ENCODE data around the gene KCNAB1. TPM values are rescaled to one million over a fixed set of nuclear protein-coding genes. Genes with fewer than 3 reads are reported as not detected.

The KCNAB1 gene
- total RNA-seq, 2 experiments from 2014 or later = not detected

- H3K36me3 ChIP-seq (ENCODE audit: insufficient read depth, low read length) = no peaks in the 10 kb centered on the region
- H3K27ac ChIP-seq (ENCODE audit: low read depth, low read length, poor library complexity, severe bottlenecking) = no peak overlapping the region
- DNase-seq (ENCODE audit: low spot score) = no peak
- ChIA-PET POLR2A (interaction anchor here (0.6 to 1.7 kb wide), 3 partner anchors 10 to 352 kb away, joined by 3 to 5 read pairs (median 4); no protein-coding TSS in a partner anchor), CTCF (ENCODE audit: unreplicated experiment) (no interaction called here)
- H3K4me1 ChIP-seq (ENCODE audit: insufficient read depth, low read length, poor library complexity, severe bottlenecking) = no peaks in the 10 kb centered on the region
- no peak overlapping the region for H3K4me2 ChIP-seq (ENCODE audit: low read length)
- no peaks in the 10 kb centered on the region for H3K9me3 ChIP-seq (ENCODE audit: low read length)
- no peak overlapping the region for H2AFZ ChIP-seq (ENCODE audit: low read length)
- no TSS peak for BruUV-seq (replicated peaks)
- no peak overlapping the region for H3K4me3 ChIP-seq (ENCODE audit: low read depth, low read length, poor library complexity, severe bottlenecking)
- intact Hi-C loops (cut with micrococcal nuclease; ENCODE audit: unreplicated experiment) = no loop called here
- no peaks in the 10 kb centered on the region for H3K9me2 ChIP-seq (ENCODE audit: insufficient read depth, low read length)
- TF ChIP-seq CTCF (conservative IDR thresholded peaks at IDR 0.05; ENCODE audit: low read length) = no peak
- no peak for TF ChIP-seq EZH2phosphoT487 (IDR thresholded peaks at IDR 0.05; ENCODE audit: borderline replicate concordance, low read depth, low read length)
- no peaks in the 10 kb centered on the region for H3K79me2 ChIP-seq (ENCODE audit: insufficient read depth, low read depth, low read length)
- no peaks in the 10 kb centered on the region for H4K20me1 ChIP-seq (ENCODE audit: insufficient read depth, low read length)
These were observed 353.0 kb downstream of the KCNAB1 start for GRCh38 chr3:156473341-156473740.

DNA sequence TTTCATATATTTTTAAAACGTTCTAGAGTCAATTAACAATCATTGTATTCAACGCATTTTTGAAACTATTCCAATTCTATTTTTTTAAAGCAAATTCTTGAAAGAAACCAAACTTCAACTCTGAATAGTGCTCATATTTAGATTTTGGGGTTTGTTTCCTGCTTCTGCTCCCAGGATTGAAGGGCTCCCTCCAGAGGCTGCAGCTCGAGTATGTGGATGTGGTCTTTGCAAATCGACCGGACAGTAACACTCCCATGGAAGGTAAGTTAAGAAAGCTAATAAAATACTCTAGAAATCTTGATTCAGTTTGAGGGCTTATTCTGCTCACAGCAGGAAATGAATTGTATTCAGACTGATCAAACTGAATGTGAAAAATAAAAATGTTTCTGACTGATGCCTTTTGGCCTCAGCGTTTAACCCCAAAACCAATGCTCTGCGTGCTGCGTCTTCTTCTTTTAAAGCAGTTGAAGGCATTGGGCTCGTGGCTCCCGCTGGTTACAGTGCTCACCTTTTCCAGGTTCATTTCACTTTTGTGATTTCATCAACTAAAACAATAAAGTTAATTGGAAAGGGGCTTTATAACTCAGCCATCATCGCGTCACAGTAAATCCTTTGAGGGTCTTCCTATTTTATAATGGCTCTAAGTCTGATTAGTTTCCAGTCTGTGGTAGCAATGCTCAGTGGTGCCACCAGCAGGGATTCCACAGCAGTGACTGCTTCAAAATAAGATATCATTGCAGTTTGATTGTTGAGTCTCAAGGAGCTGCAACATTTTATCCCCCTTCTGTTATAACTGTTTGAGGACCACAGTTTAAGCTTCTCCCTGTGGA, 354.4 kb downstream of the KCNAB1 start:
- H3K79me2 ChIP-seq (ENCODE audit: insufficient read depth, low read depth, low read length) = no peaks in the 10 kb centered on the region
- H3K36me3 ChIP-seq (ENCODE audit: insufficient read depth, low read length) = no peaks in the 10 kb centered on the region
- ChIA-PET POLR2A (interaction anchor here (1.5 to 1.7 kb wide), 2 partner anchors 9 to 33 kb away, joined by 4 to 5 read pairs; no protein-coding TSS in a partner anchor), CTCF (ENCODE audit: unreplicated experiment) (no interaction called here)
- no peaks in the 10 kb centered on the region for H3K4me1 ChIP-seq (ENCODE audit: insufficient read depth, low read length, poor library complexity, severe bottlenecking)
- TF ChIP-seq EZH2phosphoT487 (IDR thresholded peaks at IDR 0.05; ENCODE audit: borderline replicate concordance, low read depth, low read length) (no peak), CTCF (conservative IDR thresholded peaks at IDR 0.05; ENCODE audit: low read length) (peak; percentile 67)
- H3K27ac ChIP-seq (ENCODE audit: low read depth, low read length, poor library complexity, severe bottlenecking) = no peak overlapping the region
- H3K9me2 ChIP-seq (ENCODE audit: insufficient read depth, low read length) = no peaks in the 10 kb centered on the region
- no TSS peak for BruUV-seq (replicated peaks)
- H3K4me3 ChIP-seq (ENCODE audit: low read depth, low read length, poor library complexity, severe bottlenecking) = no peak overlapping the region
- intact Hi-C loops (cut with micrococcal nuclease; ENCODE audit: unreplicated experiment) = no loop called here
- H4K20me1 ChIP-seq (ENCODE audit: insufficient read depth, low read length) = no peaks in the 10 kb centered on the region
- no peak overlapping the region for H2AFZ ChIP-seq (ENCODE audit: low read length)
- H3K4me2 ChIP-seq (ENCODE audit: low read length) = no peak overlapping the region
- H3K9me3 ChIP-seq (ENCODE audit: low read length) = no peaks in the 10 kb centered on the region
- peak; percentile 10 for DNase-seq (ENCODE audit: low spot score)

- H3K9me3 ChIP-seq (ENCODE audit: low read length) = no peaks in the 10 kb centered on the region
- intact Hi-C loops (cut with micrococcal nuclease; ENCODE audit: unreplicated experiment) = no loop called here
- no peaks in the 10 kb centered on the region for H3K79me2 ChIP-seq (ENCODE audit: insufficient read depth, low read depth, low read length)
- no peaks in the 10 kb centered on the region for H3K36me3 ChIP-seq (ENCODE audit: insufficient read depth, low read length)
- CTCF ChIA-PET (ENCODE audit: unreplicated experiment) = no interaction called here
- no peak overlapping the region for H3K4me2 ChIP-seq (ENCODE audit: low read length)
- no peak overlapping the region for H3K27ac ChIP-seq (ENCODE audit: low read depth, low read length, poor library complexity, severe bottlenecking)
- H3K4me1 ChIP-seq (ENCODE audit: insufficient read depth, low read length, poor library complexity, severe bottlenecking) = peaks cover 6% of the 10 kb centered on the region
- no peak overlapping the region for H2AFZ ChIP-seq (ENCODE audit: low read length)
- no peak for TF ChIP-seq CTCF (conservative IDR thresholded peaks at IDR 0.05; ENCODE audit: low read length)
- no peak for TF ChIP-seq EZH2phosphoT487 (IDR thresholded peaks at IDR 0.05; ENCODE audit: borderline replicate concordance, low read depth, low read length)
- POLR2A ChIA-PET = no interaction called here
- no peak overlapping the region for H3K4me3 ChIP-seq (ENCODE audit: low read depth, low read length, poor library complexity, severe bottlenecking)
- no peaks in the 10 kb centered on the region for H3K9me2 ChIP-seq (ENCODE audit: insufficient read depth, low read length)
- no peak for DNase-seq (ENCODE audit: low spot score)
- no TSS peak for BruUV-seq (replicated peaks)
- no peaks in the 10 kb centered on the region for H4K20me1 ChIP-seq (ENCODE audit: insufficient read depth, low read length)
These were observed 356.9 kb downstream of the KCNAB1 start for GRCh38 chr3:156477323-156477722.

Data from OCI-LY7 (cell line).